Pancreas (tissue), 10 donors: ENCODE data around the gene RTCA. TPM values are rescaled to one million over a fixed set of nuclear protein-coding genes. Genes with fewer than 3 reads are reported as not detected.
"Not testable (repeated sequence)": the region's sequence is repeated elsewhere in the genome, so short reads cannot be mapped to it uniquely, and the experiment has no call there.

Experiments used
- ATAC-seq, 4 donors: fragments of 200-7000 bp; cut with Tn5 transposase; one replicate each; pipeline versions ENCODE4 v1.8.0 to v1.9.1; 2020; ENCODE audit warnings: mild to moderate bottlenecking in 4 of 4, moderate library complexity in 4 of 4
- DNase-seq, 6 donors: peaks; one replicate each; pipeline ENCODE4 v3.0.0-alpha.2; 2020
- FAIRE-seq: peaks from 2 replicates; lab custom pipeline; 2012; peaks lifted over from hg19 to GRCh38; lab: Jason Lieb, UNC
- H3K27ac ChIP-seq, 4 donors: fragments of 200-600 bp; sonication (generic); 1 replicate in 3 of 4; 2 replicates in 1 of 4; pipeline versions ENCODE4 v1.5.0 to v1.8.0; 2020
- H3K27me3 ChIP-seq, 4 donors: fragments of 200-600 bp; one replicate each; pipeline ENCODE4 v1.8.0; 2021
- H3K36me3 ChIP-seq, 3 donors: fragments of 200-600 bp; sonication (generic) in 1 of 3; one replicate each; pipeline versions ENCODE4 v1.5.0 to v1.8.0; 2020 to 2021
- H3K4me1 ChIP-seq, 3 donors: fragments of 200-600 bp; one replicate each; pipeline ENCODE4 v1.8.0; 2021
- H3K4me3 ChIP-seq, 4 donors: fragments of 200-600 bp; sonication (generic) in 2 of 4; one replicate each; pipeline versions ENCODE4 v1.5.0 to v1.8.0; 2020 to 2021
- H3K9me3 ChIP-seq, 4 donors: fragments of 200-600 bp; one replicate each; pipeline ENCODE4 v1.8.0; 2021
- WGBS, 2 donors: extraction: QIAGEN DNeasy Blood & Tissue Kit; methylation state at CpG; one replicate each; pipeline ENCODE4 v1.1.7; 2013; 5-methylcytosine and 5-hydroxymethylcytosine counted together
- intact Hi-C, 3 donors: fragments of 100-400 bp; cut with DNase I; formaldehyde crosslinking; loops; one replicate each; pipeline versions ENCODE4 v1.11.1 to v1.14.2; 2022
- polyA plus RNA-seq, 2 donors: library from polyadenylated mRNA; stranded (reverse); fragments of 200-250 nt; gene quantifications; one replicate each; pipeline ENCODE4 v1.2.3, GENCODE V29; 2013
- total RNA-seq, 6 donors: library from RNA; stranded (reverse); fragmentation: NEBNext Ultra II Directional in 4 of 6; extraction: Animal tissue kit (Norgen Biotek cat#: 25700) in 4 of 6; gene quantifications; one replicate each; pipeline versions ENCODE4 v1.2.1 to v1.2.4, GENCODE V29; 2021 to 2023
- TF ChIP-seq, protein P1 (sequence below), 4 donors: fragments of 200-600 bp; sonication (generic) in 3 of 4; IDR thresholded peaks; one replicate each; pipeline versions ENCODE4 v1.5.0 to v1.8.0; 2021; ENCODE audit warnings: antibody characterized with exemption in 4 of 4
- donor health status: healthy with polysubstance abuse.
- donor health status: DM: no; HTN: no; CAD: no; lungs with moderate emphysema.
- donor health status: DM: no; HTN: no; CAD: no.
- donor health status: control.
- donor health status: control.
- donor health status: Bipolar disorder and iron deficiency.
- donor health status: DM: yes; HTN: yes; CAD: no.
- donor health status: DM: no; HTN: no; CAD: no.
- donor health status: DM: no; HTN: no; CAD: no.
- donor health status: DM: yes; HTN: yes; CAD: no.

The RTCA gene
- total and polyA plus RNA-seq, 8 donors = 14.7 to 21.9 (median 19.2) TPM

- H3K27ac ChIP-seq = no peak overlapping the region
- H3K9me3 ChIP-seq = no peaks in the 10 kb centered on the region
- H3K27me3 ChIP-seq = no peaks in the 10 kb centered on the region
- no peak overlapping the region for H3K4me3 ChIP-seq
- TF ChIP-seq, protein P1, sequence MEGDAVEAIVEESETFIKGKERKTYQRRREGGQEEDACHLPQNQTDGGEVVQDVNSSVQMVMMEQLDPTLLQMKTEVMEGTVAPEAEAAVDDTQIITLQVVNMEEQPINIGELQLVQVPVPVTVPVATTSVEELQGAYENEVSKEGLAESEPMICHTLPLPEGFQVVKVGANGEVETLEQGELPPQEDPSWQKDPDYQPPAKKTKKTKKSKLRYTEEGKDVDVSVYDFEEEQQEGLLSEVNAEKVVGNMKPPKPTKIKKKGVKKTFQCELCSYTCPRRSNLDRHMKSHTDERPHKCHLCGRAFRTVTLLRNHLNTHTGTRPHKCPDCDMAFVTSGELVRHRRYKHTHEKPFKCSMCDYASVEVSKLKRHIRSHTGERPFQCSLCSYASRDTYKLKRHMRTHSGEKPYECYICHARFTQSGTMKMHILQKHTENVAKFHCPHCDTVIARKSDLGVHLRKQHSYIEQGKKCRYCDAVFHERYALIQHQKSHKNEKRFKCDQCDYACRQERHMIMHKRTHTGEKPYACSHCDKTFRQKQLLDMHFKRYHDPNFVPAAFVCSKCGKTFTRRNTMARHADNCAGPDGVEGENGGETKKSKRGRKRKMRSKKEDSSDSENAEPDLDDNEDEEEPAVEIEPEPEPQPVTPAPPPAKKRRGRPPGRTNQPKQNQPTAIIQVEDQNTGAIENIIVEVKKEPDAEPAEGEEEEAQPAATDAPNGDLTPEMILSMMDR (IDR thresholded peaks at IDR 0.05) = no peak
- no peaks in the 10 kb centered on the region for H3K4me1 ChIP-seq
- 76 to 79% methylated on average over 7 of the region's 7 CpGs for WGBS, 2 donors
- FAIRE-seq (no peak), DNase-seq (no peak), ATAC-seq (no peak)
- intact Hi-C loops = no loop called here
- no peaks in the 10 kb centered on the region for H3K36me3 ChIP-seq
These were observed 59.7 kb downstream of the RTCA start for GRCh38 chr1:100325415-100326324.

- H3K4me3 ChIP-seq, FAIRE-seq, H3K4me1 ChIP-seq, H3K9me3 ChIP-seq, H3K36me3 ChIP-seq, intact Hi-C loops, H3K27me3 ChIP-seq, H3K27ac ChIP-seq, DNase-seq, ATAC-seq: not testable (repeated sequence)
- 73 to 88% methylated on average over 1 of the region's 1 CpG for WGBS, 2 donors
These were observed 60.3 kb downstream of the RTCA start for GRCh38 chr1:100326325-100326670.

GRCh38 chr1:100328133-100328532 lies 62.1 kb downstream of the RTCA start:
- ATAC-seq = no peak

DNA sequence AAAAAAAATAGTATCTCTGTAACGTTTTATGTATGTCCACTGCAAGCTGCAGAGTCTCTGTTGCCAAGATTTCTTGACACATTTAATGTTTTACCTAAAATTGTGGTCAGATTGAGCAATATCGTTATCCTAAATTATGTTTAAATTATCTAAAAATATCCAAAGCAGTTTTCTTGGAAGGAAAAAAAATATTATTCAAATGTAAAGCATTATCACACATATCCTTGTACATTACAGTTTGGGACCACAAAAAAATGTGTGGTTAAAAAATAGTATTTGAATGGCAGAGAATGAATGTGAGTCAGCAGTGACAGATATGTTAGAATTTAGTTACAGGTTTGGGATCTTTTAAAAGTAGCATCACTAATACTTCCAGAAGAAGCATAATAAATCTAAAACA lies 65.1 kb downstream of the RTCA start:
- FAIRE-seq, H3K4me1 ChIP-seq, intact Hi-C loops, DNase-seq, H3K27ac ChIP-seq, H3K36me3 ChIP-seq, ATAC-seq, H3K4me3 ChIP-seq, H3K27me3 ChIP-seq, H3K9me3 ChIP-seq: not testable (repeated sequence)
- WGBS, 2 donors = 42% methylated on average over 2 of the region's 2 CpGs

More at GRCh38 chr1:100328133-100328532, 62.1 kb downstream of the RTCA start:
- H3K27me3 ChIP-seq = no peaks in the 10 kb centered on the region
- H3K36me3 ChIP-seq = no peaks in the 10 kb centered on the region
- TF ChIP-seq, protein P1 (IDR thresholded peaks at IDR 0.05) = no peak
- no peak overlapping the region for H3K27ac ChIP-seq
- no peak for DNase-seq
- no peak for FAIRE-seq
- H3K9me3 ChIP-seq = no peaks in the 10 kb centered on the region
- no peaks in the 10 kb centered on the region for H3K4me1 ChIP-seq
- H3K4me3 ChIP-seq = no peak overlapping the region
- intact Hi-C loops = no loop called here
- 88 to 89% methylated on average over 1 of the region's 1 CpG for WGBS, 2 donors

DNA sequence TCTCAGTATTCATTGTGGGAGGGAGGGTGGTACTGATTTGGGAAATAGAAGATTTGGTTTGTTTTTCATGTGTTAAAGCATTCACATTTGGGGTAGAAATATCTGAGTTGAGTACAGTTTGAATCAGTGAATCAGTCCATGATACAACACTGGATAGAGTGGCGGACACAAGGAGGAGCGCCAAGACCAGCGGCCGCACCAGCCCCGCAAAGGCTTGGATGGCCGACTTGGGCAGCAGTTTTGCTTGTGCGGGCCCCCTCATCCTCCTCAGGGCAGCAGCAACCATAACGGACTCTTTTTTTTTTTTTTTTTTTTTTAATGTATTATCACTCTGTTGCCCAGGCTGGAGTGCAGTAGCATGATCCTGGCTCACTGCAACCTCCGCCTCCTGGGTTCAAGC lies 66.3 kb downstream of the RTCA start:
- 81 to 87% methylated on average over 9 of the region's 9 CpGs for WGBS, 2 donors
- H3K9me3 ChIP-seq = no peaks in the 10 kb centered on the region
- H3K4me1 ChIP-seq = no peaks in the 10 kb centered on the region
- H3K36me3 ChIP-seq = no peaks in the 10 kb centered on the region
- ATAC-seq = no peak
- no peak for FAIRE-seq
- TF ChIP-seq, protein P1 (IDR thresholded peaks at IDR 0.05) = no peak
- no peaks in the 10 kb centered on the region for H3K27me3 ChIP-seq
- no peak overlapping the region for H3K27ac ChIP-seq
- H3K4me3 ChIP-seq = no peak overlapping the region
- no peak for DNase-seq
- intact Hi-C loops = no loop called here

DNA sequence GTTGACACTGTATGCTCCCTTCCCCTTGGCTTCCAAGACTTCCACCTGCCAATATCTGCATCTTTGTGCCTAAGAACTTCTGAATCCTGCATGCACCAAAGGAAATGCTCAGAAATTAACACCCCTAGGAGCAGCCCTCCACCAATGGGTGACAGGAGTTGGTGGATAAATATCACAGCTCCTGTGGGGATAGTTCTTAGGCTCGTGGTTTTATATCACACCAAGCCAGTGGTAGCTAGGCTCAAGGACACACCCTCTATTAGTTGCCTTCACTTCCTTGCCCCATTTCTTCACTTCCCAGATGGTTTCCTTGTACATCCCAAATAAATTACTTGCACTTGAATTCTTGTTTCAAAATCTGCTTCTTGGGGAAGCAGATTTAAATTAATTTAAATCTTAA lies 69.4 kb downstream of the RTCA start:
- Histone ChIP-seq H3K4me3 (no peak overlapping the region), H3K27ac (no peak overlapping the region), H3K27me3 (no peaks in the 10 kb centered on the region), H3K36me3 (no peaks in the 10 kb centered on the region), H3K4me1 (no peaks in the 10 kb centered on the region), H3K9me3 (no peaks in the 10 kb centered on the region)
- intact Hi-C loops = no loop called here
- DNase-seq (no peak), FAIRE-seq (no peak), ATAC-seq (no peak)
- 28 to 36% methylated on average over 1 of the region's 1 CpG for WGBS, 2 donors
- TF ChIP-seq, protein P1 (IDR thresholded peaks at IDR 0.05) = no peak

GRCh38 chr1:100337878-100338277 lies 71.9 kb downstream of the RTCA start:
- H3K4me1 ChIP-seq, H3K27ac ChIP-seq, H3K27me3 ChIP-seq, ATAC-seq, FAIRE-seq, DNase-seq, H3K4me3 ChIP-seq, intact Hi-C loops, H3K36me3 ChIP-seq, H3K9me3 ChIP-seq: not testable (repeated sequence)
- WGBS, 2 donors = 78 to 90% methylated on average over 5 of the region's 5 CpGs

- H3K4me1 ChIP-seq, intact Hi-C loops, FAIRE-seq, H3K4me3 ChIP-seq, H3K27me3 ChIP-seq, ATAC-seq, DNase-seq, H3K27ac ChIP-seq, H3K9me3 ChIP-seq, H3K36me3 ChIP-seq: not testable (repeated sequence)
- WGBS, 2 donors = 78% methylated on average over 5 to 6 of the region's 6 CpGs
These were observed 73.7 kb downstream of the RTCA start for GRCh38 chr1:100339735-100340134.
